Calu3 (cell line): Measurements from ENCODE around the gene STIM1. TPM values are rescaled to one million over a fixed set of nuclear protein-coding genes. Genes with fewer than 3 reads are reported as not detected.

Experiments used
- BruUV-seq: library from RNA; stranded (reverse); fragments of 400-500 nt; replicated peaks from 2 replicates; lab custom pipeline; 2021; lab: Mats Ljungman, UMichigan
- CTCF ChIA-PET: fragments of 300-600 bp; sonication (Branson Sonifier 250); formaldehyde crosslinking; loops from one replicate; lab custom pipeline; 2022; ENCODE audit warnings: antibody characterized with exemption; lab: Charles Lee
- DNase-seq: peaks from one replicate; pipeline ENCODE4 v3.0.0; 2022
- H3K27ac Mint-ChIP-seq: one replicate; pipeline ENCODE4 v1.8.0; 2022; ENCODE audit warnings: mixed read lengths; ENCODE audit not compliant: unreplicated experiment
- H3K27me3 Mint-ChIP-seq: one replicate; pipeline ENCODE4 v1.8.0; 2022; ENCODE audit warnings: mixed read lengths; ENCODE audit not compliant: unreplicated experiment
- H3K36me3 Mint-ChIP-seq: one replicate; pipeline ENCODE4 v1.8.0; 2022; ENCODE audit warnings: mild to moderate bottlenecking, moderate library complexity, mixed read lengths; ENCODE audit not compliant: insufficient read depth, unreplicated experiment
- H3K4me1 Mint-ChIP-seq: one replicate; pipeline ENCODE4 v1.8.0; 2022; ENCODE audit warnings: mild to moderate bottlenecking, low read depth, mixed read lengths; ENCODE audit not compliant: unreplicated experiment
- H3K4me3 Mint-ChIP-seq: one replicate; pipeline ENCODE4 v1.8.0; 2022; ENCODE audit warnings: mild to moderate bottlenecking, low read depth, moderate library complexity, mixed read lengths; ENCODE audit not compliant: unreplicated experiment
- H3K9me3 Mint-ChIP-seq: one replicate; pipeline ENCODE4 v1.8.0; 2022; ENCODE audit warnings: low read depth, mixed read lengths; ENCODE audit not compliant: unreplicated experiment
- intact Hi-C: fragments of 100-400 bp; cut with micrococcal nuclease; formaldehyde crosslinking; loops from one replicate; pipeline ENCODE4 v1.10.0; 2022; ENCODE audit not compliant: unreplicated experiment
- total RNA-seq: library from RNA; stranded (reverse); gene quantifications from 2 replicates; pipeline ENCODE4 v1.2.3, GENCODE V29; 2022
- TF ChIP-seq, protein P1 (sequence below): fragments of 200-600 bp; IDR thresholded peaks from one replicate; pipeline ENCODE4 v1.8.0; 2022; ENCODE audit warnings: antibody characterized with exemption; ENCODE audit not compliant: unreplicated experiment

The STIM1 gene
- total RNA-seq, 1 experiment from 2014 or later: 60.1 TPM

DNA sequence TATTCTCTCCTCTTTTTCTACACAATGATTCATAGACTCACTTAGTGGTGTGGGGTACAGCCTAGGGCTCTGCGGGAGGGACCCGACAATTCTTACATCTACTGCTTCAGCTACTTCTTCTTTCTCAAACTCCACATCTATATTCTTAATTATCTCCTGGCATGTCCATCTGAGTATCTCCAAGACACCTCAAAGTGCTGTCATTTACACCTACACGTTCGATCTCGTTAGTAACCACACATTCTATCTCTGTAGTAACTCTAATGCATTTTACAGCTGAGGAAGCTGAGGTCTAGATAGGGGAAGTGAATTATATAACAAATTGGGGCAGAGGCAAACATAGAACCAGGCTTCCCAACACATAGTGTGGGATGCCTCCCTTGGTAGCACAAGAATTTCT lies 211.4 kb downstream of the STIM1 start:
- intact Hi-C loops: no loop called here

GRCh38 chr11:4068962-4069361 lies 213.5 kb downstream of the STIM1 start:
- CTCF ChIA-PET: interaction anchor here (0.7 to 3.1 kb wide), 3 partner anchors 20 to 220 kb away, joined by 3 to 12 read pairs (median 4); no protein-coding TSS in a partner anchor
- H3K4me1 Mint-ChIP-seq: no peaks in the 10 kb centered on the region
- H3K27me3 Mint-ChIP-seq: no peaks in the 10 kb centered on the region
- no peak for DNase-seq
- H3K27ac Mint-ChIP-seq: no peak overlapping the region
- H3K9me3 Mint-ChIP-seq: no peaks in the 10 kb centered on the region
- no peak overlapping the region for H3K4me3 Mint-ChIP-seq
- TF ChIP-seq, protein P1, sequence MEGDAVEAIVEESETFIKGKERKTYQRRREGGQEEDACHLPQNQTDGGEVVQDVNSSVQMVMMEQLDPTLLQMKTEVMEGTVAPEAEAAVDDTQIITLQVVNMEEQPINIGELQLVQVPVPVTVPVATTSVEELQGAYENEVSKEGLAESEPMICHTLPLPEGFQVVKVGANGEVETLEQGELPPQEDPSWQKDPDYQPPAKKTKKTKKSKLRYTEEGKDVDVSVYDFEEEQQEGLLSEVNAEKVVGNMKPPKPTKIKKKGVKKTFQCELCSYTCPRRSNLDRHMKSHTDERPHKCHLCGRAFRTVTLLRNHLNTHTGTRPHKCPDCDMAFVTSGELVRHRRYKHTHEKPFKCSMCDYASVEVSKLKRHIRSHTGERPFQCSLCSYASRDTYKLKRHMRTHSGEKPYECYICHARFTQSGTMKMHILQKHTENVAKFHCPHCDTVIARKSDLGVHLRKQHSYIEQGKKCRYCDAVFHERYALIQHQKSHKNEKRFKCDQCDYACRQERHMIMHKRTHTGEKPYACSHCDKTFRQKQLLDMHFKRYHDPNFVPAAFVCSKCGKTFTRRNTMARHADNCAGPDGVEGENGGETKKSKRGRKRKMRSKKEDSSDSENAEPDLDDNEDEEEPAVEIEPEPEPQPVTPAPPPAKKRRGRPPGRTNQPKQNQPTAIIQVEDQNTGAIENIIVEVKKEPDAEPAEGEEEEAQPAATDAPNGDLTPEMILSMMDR: no peak
- no TSS peak for BruUV-seq
- H3K36me3 Mint-ChIP-seq: no peaks in the 10 kb centered on the region
- intact Hi-C loops: no loop called here

More for the DNA sequence above, 211.4 kb downstream of the STIM1 start:
- no peak overlapping the region for H3K4me3 Mint-ChIP-seq
- TF ChIP-seq, protein P1: no peak
- no peaks in the 10 kb centered on the region for H3K27me3 Mint-ChIP-seq
- CTCF ChIA-PET: interaction anchor here (3.1 kb wide), 1 partner anchor 218 kb away, joined by 12 read pairs; no protein-coding TSS in a partner anchor
- H3K27ac Mint-ChIP-seq: no peak overlapping the region
- no peaks in the 10 kb centered on the region for H3K4me1 Mint-ChIP-seq
- H3K36me3 Mint-ChIP-seq: no peaks in the 10 kb centered on the region
- no peaks in the 10 kb centered on the region for H3K9me3 Mint-ChIP-seq
- DNase-seq: no peak
- no TSS peak for BruUV-seq

DNA sequence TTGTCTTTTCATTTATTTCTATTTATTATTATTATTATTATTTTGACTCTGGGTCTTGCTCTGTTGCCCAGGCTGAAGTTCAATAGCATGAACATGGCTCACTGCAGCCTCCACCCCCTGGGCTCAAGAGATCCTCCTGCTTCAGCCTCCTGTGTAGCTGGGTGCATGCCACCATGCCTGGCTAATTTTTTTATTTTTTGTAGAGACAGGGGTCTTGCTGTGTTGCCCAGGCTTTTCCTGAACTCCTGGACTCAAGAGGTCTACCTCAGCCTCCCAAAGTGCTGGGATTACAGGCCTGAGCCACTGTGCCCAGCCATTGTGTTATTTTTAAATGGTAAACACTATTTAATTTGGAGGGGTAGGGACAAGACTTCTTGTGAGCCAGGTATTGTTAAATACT lies 215.9 kb downstream of the STIM1 start:
- TF ChIP-seq, protein P1: no peak
- H3K4me1 Mint-ChIP-seq: no peaks in the 10 kb centered on the region
- no peak for DNase-seq
- H3K36me3 Mint-ChIP-seq: no peaks in the 10 kb centered on the region
- intact Hi-C loops: loop anchor here (5.0 kb wide), 1 partner anchor 144 kb away; no protein-coding TSS in a partner anchor
- H3K4me3 Mint-ChIP-seq: no peak overlapping the region
- BruUV-seq: no TSS peak
- CTCF ChIA-PET: interaction anchor here (0.6 to 4.0 kb wide), 4 partner anchors 14 to 230 kb away, joined by 5 to 50 read pairs (median 30); partner anchors contain the start of genes RHOG and STIM1
- H3K27me3 Mint-ChIP-seq: no peaks in the 10 kb centered on the region
- H3K9me3 Mint-ChIP-seq: no peaks in the 10 kb centered on the region
- no peak overlapping the region for H3K27ac Mint-ChIP-seq

GRCh38 chr11:4071914-4072313 lies 216.4 kb downstream of the STIM1 start:
- no TSS peak for BruUV-seq
- Mint-ChIP-seq H3K4me3 (no peak overlapping the region), H3K27me3 (no peaks in the 10 kb centered on the region), H3K4me1 (no peaks in the 10 kb centered on the region), H3K9me3 (no peaks in the 10 kb centered on the region), H3K36me3 (no peaks in the 10 kb centered on the region), H3K27ac (no peak overlapping the region)
- intact Hi-C loops: loop anchor here (1.0 to 5.0 kb wide), 2 partner anchors 145 to 223 kb away; no protein-coding TSS in a partner anchor
- CTCF ChIA-PET: interaction anchor here (0.5 to 4.0 kb wide), 8 partner anchors 8 to 383 kb away, joined by 3 to 50 read pairs (median 4); partner anchors contain the start of genes RHOG and STIM1
- DNase-seq: no peak
- TF ChIP-seq, protein P1: no peak
